GM21619 (cell line): ENCODE results near the gene INSC.

Source experiments
- ATAC-seq: cut with Tn5 transposase; IDR thresholded peaks from one replicate; pipeline ENCODE4 v1.9.1; 2021; ENCODE audit not compliant: unreplicated experiment

Gene INSC

GRCh38 chr11:15212876-15213275 lies 98.2 kb downstream of the INSC start:
- no peak for ATAC-seq

GRCh38 chr11:15213471-15214231 lies 98.9 kb downstream of the INSC start:
- ATAC-seq = no peak

GRCh38 chr11:15215005-15215404 lies 100.3 kb downstream of the INSC start:
- no peak for ATAC-seq

- peak; percentile 56 for ATAC-seq
Observed at GRCh38 chr11:15216678-15217077, 102.0 kb downstream of the INSC start.

GRCh38 chr11:15217416-15217815 lies 102.7 kb downstream of the INSC start:
- no peak for ATAC-seq

GRCh38 chr11:15222777-15223176 lies 108.1 kb downstream of the INSC start:
- no peak for ATAC-seq

GRCh38 chr11:15223318-15223717 lies 108.6 kb downstream of the INSC start:
- ATAC-seq = no peak

GRCh38 chr11:15224466-15224865 lies 109.7 kb downstream of the INSC start:
- ATAC-seq = no peak

GRCh38 chr11:15227011-15227410 lies 112.3 kb downstream of the INSC start:
- no peak for ATAC-seq

- ATAC-seq = no peak
Observed at GRCh38 chr11:15228331-15228849, 113.7 kb downstream of the INSC start.

- ATAC-seq = no peak
Observed at GRCh38 chr11:15229069-15229468, 114.3 kb downstream of the INSC start.

GRCh38 chr11:15232496-15232895 lies 117.8 kb downstream of the INSC start:
- no peak for ATAC-seq

- no peak for ATAC-seq
Observed at GRCh38 chr11:15233371-15234165, 118.8 kb downstream of the INSC start.

- ATAC-seq = no peak
Observed at GRCh38 chr11:15234796-15235195, 120.1 kb downstream of the INSC start.

- no peak for ATAC-seq
Observed at GRCh38 chr11:15236559-15236958, 121.8 kb downstream of the INSC start.

- no peak for ATAC-seq
Observed at GRCh38 chr11:15238856-15239255, 124.1 kb downstream of the INSC start.

- no peak for ATAC-seq
Observed at GRCh38 chr11:15248749-15249148, 134.0 kb downstream of the INSC start.

- peak; percentile 88 for ATAC-seq
Observed at GRCh38 chr11:15258433-15259165, 143.9 kb downstream of the INSC start.

- ATAC-seq = no peak
Observed at GRCh38 chr11:15266999-15267398, 152.3 kb downstream of the INSC start.

- no peak for ATAC-seq
Observed at GRCh38 chr11:15268598-15268997, 153.9 kb downstream of the INSC start.

- no peak for ATAC-seq
Observed at GRCh38 chr11:15275141-15275540, 160.4 kb downstream of the INSC start.
